GM12878 (cell line): Measurements from ENCODE around the gene HRH3. TPM values are rescaled to one million over a fixed set of nuclear protein-coding genes. Genes with fewer than 3 reads are reported as not detected.

ENCODE experiments used
- ATAC-seq: fragments of 200-7000 bp; cut with Tn5 transposase; 3 replicates; pipeline ENCODE4 v1.9.1; 2020; ENCODE audit warnings: mild to moderate bottlenecking, moderate library complexity
- BruUV-seq: library from RNA; stranded (reverse); fragments of 400-500 nt; replicated peaks from 2 replicates; lab custom pipeline; 2021; lab: Mats Ljungman, UMichigan
- CTCF ChIA-PET: fragments of 300-600 bp; sonication (Branson Sonifier 250); formaldehyde crosslinking; extraction: SDS; loops from one replicate; lab custom pipeline; 2021; ENCODE audit warnings: inconsistent platforms; lab: Yijun Ruan, JAX
- POLR2A ChIA-PET: fragments of 350-600 bp; formaldehyde crosslinking; extraction: SDS; loops from one replicate; lab custom pipeline; 2021; ENCODE audit warnings: inconsistent platforms; lab: Charles Lee
- RAD21 ChIA-PET: fragments of 300-600 bp; sonication (Branson Sonifier 250); formaldehyde crosslinking; loops from one replicate; lab custom pipeline; 2023; ENCODE audit warnings: antibody characterized with exemption; ENCODE audit not compliant: unreplicated experiment; lab: Charles Lee
- SMC1A ChIA-PET: fragments of 300-600 bp; sonication (Branson Sonifier 250); formaldehyde crosslinking; loops from one replicate; lab custom pipeline; 2023; ENCODE audit not compliant: unreplicated experiment, uncharacterized antibody; lab: Charles Lee
- DNase-seq: peaks from one replicate; pipeline ENCODE4 v3.0.0-alpha.2; 2011; ENCODE audit warnings: low read depth, low spot score
- FAIRE-seq: peaks from 3 replicates; lab custom pipeline; 2011; peaks lifted over from hg19 to GRCh38; lab: Jason Lieb, UNC
- H2AFZ ChIP-seq: 2 replicates; pipeline ENCODE4 v1.6.0; 2011; ENCODE audit warnings: low read depth, low read length, control low read depth; ENCODE audit not compliant: control insufficient read depth
- H3K27ac ChIP-seq: 2 replicates; pipeline ENCODE4 v1.5.1; 2011; ENCODE audit warnings: control low read depth; ENCODE audit not compliant: control insufficient read depth, insufficient read depth
- H3K27me3 ChIP-seq, 2 experiments: replicated peaks in 1 of 2; 2 replicates each; pipeline versions ENCODE4 v1.6.0 to v1.6.1; 2011; ENCODE audit warnings: low read length in 1 of 2; ENCODE audit not compliant: control insufficient read depth in 2 of 2, insufficient read depth in 2 of 2
- H3K36me3 ChIP-seq, 2 experiments: 2 replicates each; pipeline ENCODE4 v1.5.1; 2011; ENCODE audit warnings: low read length in 1 of 2; ENCODE audit not compliant: control insufficient read depth in 2 of 2, insufficient read depth in 2 of 2
- H3K4me1 ChIP-seq: 2 replicates; pipeline ENCODE4 v1.6.1; 2011; ENCODE audit warnings: mild to moderate bottlenecking, low read length, moderate library complexity, mixed read lengths; ENCODE audit not compliant: control insufficient read depth, insufficient read depth
- H3K4me2 ChIP-seq: 2 replicates; pipeline ENCODE4 v1.6.0; 2011; ENCODE audit warnings: control low read depth; ENCODE audit not compliant: control insufficient read depth, insufficient read depth
- H3K4me3 ChIP-seq: fragments of 200-600 bp; sonication (generic); 2 replicates; pipeline ENCODE4 v1.5.1; 2016
- H3K79me2 ChIP-seq: 2 replicates; pipeline ENCODE4 v1.6.0; 2011; ENCODE audit warnings: low read length; ENCODE audit not compliant: control insufficient read depth, insufficient read depth
- H3K9ac ChIP-seq: 2 replicates; pipeline ENCODE4 v1.8.0; 2011; ENCODE audit warnings: low read length, control low read depth, mixed read lengths; ENCODE audit not compliant: control insufficient read depth, insufficient read depth
- H3K9me3 ChIP-seq: replicated peaks from 3 replicates; pipeline ENCODE4 v1.5.1; 2011; ENCODE audit warnings: mild to moderate bottlenecking, low read length; ENCODE audit not compliant: control insufficient read depth, insufficient read depth
- H4K20me1 ChIP-seq: 2 replicates; pipeline ENCODE4 v1.6.0; 2011; ENCODE audit not compliant: control insufficient read depth, insufficient read depth
- ATF2 ChIP-seq: IDR thresholded peaks from 2 replicates; pipeline ENCODE4 v1.6.1; 2012; ENCODE audit warnings: low read length, inconsistent platforms
- IRF3 ChIP-seq: fragments of 450-650 bp; IDR thresholded peaks from 2 replicates; pipeline ENCODE4 v1.6.1; 2014; ENCODE audit warnings: mild to moderate bottlenecking
- NFIC ChIP-seq: IDR thresholded peaks from 2 replicates; pipeline ENCODE4 v1.6.1; 2012; ENCODE audit warnings: low read depth, mild to moderate bottlenecking, inconsistent platforms, low read length, moderate library complexity
- NRF1 ChIP-seq: conservative IDR thresholded peaks from 2 replicates; pipeline ENCODE4 v1.6.1; 2011; ENCODE audit warnings: mild to moderate bottlenecking, low read depth, low read length, improper control_type of control experiment
- RAD21 ChIP-seq: IDR thresholded peaks from 2 replicates; pipeline ENCODE4 v1.6.1; 2011; ENCODE audit warnings: mild to moderate bottlenecking, low read depth, low read length, moderate library complexity; ENCODE audit not compliant: insufficient read depth
- SREBF1 ChIP-seq: IDR thresholded peaks from 2 replicates; pipeline ENCODE4 v1.6.1; 2012; ENCODE audit warnings: mild to moderate bottlenecking, low read length
- ZNF274 ChIP-seq: IDR thresholded peaks from one replicate; pipeline ENCODE4 v1.8.0; 2011; ENCODE audit not compliant: insufficient read length, insufficient read depth
- ZNF592 ChIP-seq: fragments of 450-650 bp; IDR thresholded peaks from 2 replicates; pipeline ENCODE4 v1.6.1; 2017; ENCODE audit warnings: mild to moderate bottlenecking, moderate library complexity
- WGBS: methylation state at CpG from one replicate; pipeline ENCODE4 v1.1.6; 2016; ENCODE audit warnings: low lambda C conversion rate; ENCODE audit not compliant: insufficient replicate concordance, insufficient coverage; ENCODE audit errors: missing lambda C conversion rate; 5-methylcytosine and 5-hydroxymethylcytosine counted together
- in situ Hi-C: fragments of 300-500 bp; cut with MboI; formaldehyde crosslinking; loops from 9 replicates; pipeline ENCODE4 v1.14.3; 2018; ENCODE audit warnings: mixed read lengths
- intact Hi-C: fragments of 100-400 bp; cut with micrococcal nuclease; formaldehyde crosslinking; loops from one replicate; pipeline ENCODE4 v1.14.2; 2022; ENCODE audit not compliant: unreplicated experiment
- polyA plus RNA-seq, 11 experiments: library from polyadenylated mRNA; depleted of rRNA in 4 of 11; unstranded in 6 of 11; stranded (reverse) in 5 of 11; fragments of >200 nt; fragmentation: Nextera tagmentation in 4 of 11; fragmentation: Illumina TruSeq in 1 of 11; extraction: Ambion mirVana in 4 of 11; extraction: Trizol in 1 of 11; gene quantifications; 1 replicate in 1 of 11; 2 replicates in 10 of 11; pipeline versions ENCODE4 v1.2.1 to v1.2.3, GENCODE V29; 2011 to 2016; ENCODE audit warnings: inconsistent platforms in 2 of 11, missing spikeins in 2 of 11, low read depth in 1 of 11
- total RNA-seq, 4 experiments: library from RNA; depleted of rRNA in 3 of 4; stranded (reverse); fragments of >200 nt in 3 of 4; fragmentation: Illumina TruSeq in 1 of 4; extraction: Trizol in 1 of 4; gene quantifications; 2 replicates each; pipeline versions ENCODE4 v1.2.1 to v1.2.3, GENCODE V29; 2013 to 2021

HRH3 gene
- total and polyA plus RNA-seq, 10 of the 15 experiments (the other 5 are each of a cell fraction or from before 2014, with no cell fraction given): not detected

- no peaks in the 10 kb centered on the region for H3K79me2 ChIP-seq
- in situ Hi-C loops: no loop called here
- no peak for ATAC-seq
- TF ChIP-seq ZNF592 (no peak), RAD21 (no peak), NRF1 (no peak), ZNF274 (no peak), ATF2 (no peak), NFIC (no peak), IRF3 (no peak), SREBF1 (no peak)
- TF ChIP-seq, all 136 proteins: peak for 0
- Histone ChIP-seq H2AFZ (no peak overlapping the region), H3K27me3 (no peaks in the 10 kb centered on the region), H3K4me3 (no peak overlapping the region), H4K20me1 (no peaks in the 10 kb centered on the region), H3K27ac (no peak overlapping the region), H3K4me2 (no peak overlapping the region), H3K9ac (no peak overlapping the region), H3K36me3 (peaks cover 11 to 15% of the 10 kb centered on the region in 2 experiments; a peak in 3 of 4 replicates), H3K9me3 (no peaks in the 10 kb centered on the region; the same call in 2 of the 3 replicates), H3K4me1 (no peaks in the 10 kb centered on the region)
- ChIA-PET POLR2A (no interaction called here), SMC1A (no interaction called here), CTCF (no interaction called here), RAD21 (no interaction called here)
- intact Hi-C loops: no loop called here
- FAIRE-seq (no peak), DNase-seq (no peak)
- BruUV-seq: no TSS peak
- whole genome bisulfite sequencing: 98% methylated on average over 10 of the region's 10 CpGs
These were observed 47.5 kb upstream of the HRH3 start for GRCh38 chr20:62267543-62267942.
